ENCODE data around the gene IGSF22.

The IGSF22 gene

DNA sequence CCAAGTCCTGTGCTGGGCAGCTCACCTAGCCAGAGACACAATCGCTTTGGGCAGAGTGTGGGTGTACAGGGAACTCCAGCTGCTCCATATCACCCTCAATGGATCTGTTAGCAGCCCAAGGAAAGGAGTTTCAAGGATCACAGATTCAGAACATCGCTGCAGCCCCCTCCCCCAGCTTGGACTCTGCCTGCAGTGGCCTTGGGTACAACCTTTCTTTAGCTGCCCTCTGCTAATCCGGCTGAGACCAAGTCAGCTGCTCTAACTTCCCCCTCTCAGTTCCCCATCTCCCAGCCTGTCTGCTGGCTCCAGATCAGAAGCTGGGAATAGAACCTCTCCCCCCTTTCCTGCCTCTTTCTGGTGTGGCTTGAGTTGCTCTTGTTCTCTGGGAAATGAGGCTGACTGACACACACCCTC lies 26.1 kb downstream of the IGSF22 start:
- TF ChIP-seq POLR2AphosphoS5 (IDR thresholded peaks at IDR 0.05; ENCODE audit: low read depth, low read length) (no peak), TAF1 (IDR thresholded peaks at IDR 0.05; ENCODE audit: borderline replicate concordance, insufficient read depth, low read length) (no peak), SIN3A (IDR thresholded peaks at IDR 0.05; ENCODE audit: borderline replicate concordance, insufficient read depth, low read length) (no peak), FOXP2 (optimal IDR thresholded peaks at IDR 0.05; ENCODE audit: borderline replicate concordance, extremely low read depth, extremely low read length, insufficient read depth) (no peak)
- TF ChIP-seq, protein P1, sequence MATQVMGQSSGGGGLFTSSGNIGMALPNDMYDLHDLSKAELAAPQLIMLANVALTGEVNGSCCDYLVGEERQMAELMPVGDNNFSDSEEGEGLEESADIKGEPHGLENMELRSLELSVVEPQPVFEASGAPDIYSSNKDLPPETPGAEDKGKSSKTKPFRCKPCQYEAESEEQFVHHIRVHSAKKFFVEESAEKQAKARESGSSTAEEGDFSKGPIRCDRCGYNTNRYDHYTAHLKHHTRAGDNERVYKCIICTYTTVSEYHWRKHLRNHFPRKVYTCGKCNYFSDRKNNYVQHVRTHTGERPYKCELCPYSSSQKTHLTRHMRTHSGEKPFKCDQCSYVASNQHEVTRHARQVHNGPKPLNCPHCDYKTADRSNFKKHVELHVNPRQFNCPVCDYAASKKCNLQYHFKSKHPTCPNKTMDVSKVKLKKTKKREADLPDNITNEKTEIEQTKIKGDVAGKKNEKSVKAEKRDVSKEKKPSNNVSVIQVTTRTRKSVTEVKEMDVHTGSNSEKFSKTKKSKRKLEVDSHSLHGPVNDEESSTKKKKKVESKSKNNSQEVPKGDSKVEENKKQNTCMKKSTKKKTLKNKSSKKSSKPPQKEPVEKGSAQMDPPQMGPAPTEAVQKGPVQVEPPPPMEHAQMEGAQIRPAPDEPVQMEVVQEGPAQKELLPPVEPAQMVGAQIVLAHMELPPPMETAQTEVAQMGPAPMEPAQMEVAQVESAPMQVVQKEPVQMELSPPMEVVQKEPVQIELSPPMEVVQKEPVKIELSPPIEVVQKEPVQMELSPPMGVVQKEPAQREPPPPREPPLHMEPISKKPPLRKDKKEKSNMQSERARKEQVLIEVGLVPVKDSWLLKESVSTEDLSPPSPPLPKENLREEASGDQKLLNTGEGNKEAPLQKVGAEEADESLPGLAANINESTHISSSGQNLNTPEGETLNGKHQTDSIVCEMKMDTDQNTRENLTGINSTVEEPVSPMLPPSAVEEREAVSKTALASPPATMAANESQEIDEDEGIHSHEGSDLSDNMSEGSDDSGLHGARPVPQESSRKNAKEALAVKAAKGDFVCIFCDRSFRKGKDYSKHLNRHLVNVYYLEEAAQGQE (IDR thresholded peaks at IDR 0.05; ENCODE audit: insufficient read depth in 1 of 2, low read depth in 2 of 2, low read length in 2 of 2) = no peak

DNA sequence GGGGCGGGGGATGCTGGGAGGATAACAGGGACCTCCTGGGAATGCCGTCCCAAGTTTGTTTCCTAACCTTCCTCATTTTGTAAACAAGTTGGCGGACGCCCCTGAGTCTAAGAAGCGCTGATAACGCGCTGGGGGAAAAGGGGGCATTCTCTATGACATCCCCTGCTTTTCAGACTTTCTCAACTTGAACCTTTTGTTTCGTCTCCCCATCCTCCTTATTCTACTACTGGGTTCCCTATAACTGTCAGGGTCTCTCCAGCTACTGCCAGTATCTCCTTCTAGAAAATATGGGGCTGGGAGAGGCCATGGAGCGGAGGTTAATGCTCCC lies 26.8 kb downstream of the IGSF22 start:
- TF ChIP-seq FOXP2 (optimal IDR thresholded peaks at IDR 0.05; ENCODE audit: borderline replicate concordance, extremely low read depth, extremely low read length, insufficient read depth) = no peak
- TF ChIP-seq SIN3A (IDR thresholded peaks at IDR 0.05; ENCODE audit: borderline replicate concordance, insufficient read depth, low read length) = no peak
- TF ChIP-seq, protein P1 (IDR thresholded peaks at IDR 0.05; ENCODE audit: insufficient read depth in 1 of 2, low read depth in 2 of 2, low read length in 2 of 2) = no peak
- no peak for TF ChIP-seq TAF1 (IDR thresholded peaks at IDR 0.05; ENCODE audit: borderline replicate concordance, insufficient read depth, low read length)
- no peak for TF ChIP-seq POLR2AphosphoS5 (IDR thresholded peaks at IDR 0.05; ENCODE audit: low read depth, low read length)

DNA sequence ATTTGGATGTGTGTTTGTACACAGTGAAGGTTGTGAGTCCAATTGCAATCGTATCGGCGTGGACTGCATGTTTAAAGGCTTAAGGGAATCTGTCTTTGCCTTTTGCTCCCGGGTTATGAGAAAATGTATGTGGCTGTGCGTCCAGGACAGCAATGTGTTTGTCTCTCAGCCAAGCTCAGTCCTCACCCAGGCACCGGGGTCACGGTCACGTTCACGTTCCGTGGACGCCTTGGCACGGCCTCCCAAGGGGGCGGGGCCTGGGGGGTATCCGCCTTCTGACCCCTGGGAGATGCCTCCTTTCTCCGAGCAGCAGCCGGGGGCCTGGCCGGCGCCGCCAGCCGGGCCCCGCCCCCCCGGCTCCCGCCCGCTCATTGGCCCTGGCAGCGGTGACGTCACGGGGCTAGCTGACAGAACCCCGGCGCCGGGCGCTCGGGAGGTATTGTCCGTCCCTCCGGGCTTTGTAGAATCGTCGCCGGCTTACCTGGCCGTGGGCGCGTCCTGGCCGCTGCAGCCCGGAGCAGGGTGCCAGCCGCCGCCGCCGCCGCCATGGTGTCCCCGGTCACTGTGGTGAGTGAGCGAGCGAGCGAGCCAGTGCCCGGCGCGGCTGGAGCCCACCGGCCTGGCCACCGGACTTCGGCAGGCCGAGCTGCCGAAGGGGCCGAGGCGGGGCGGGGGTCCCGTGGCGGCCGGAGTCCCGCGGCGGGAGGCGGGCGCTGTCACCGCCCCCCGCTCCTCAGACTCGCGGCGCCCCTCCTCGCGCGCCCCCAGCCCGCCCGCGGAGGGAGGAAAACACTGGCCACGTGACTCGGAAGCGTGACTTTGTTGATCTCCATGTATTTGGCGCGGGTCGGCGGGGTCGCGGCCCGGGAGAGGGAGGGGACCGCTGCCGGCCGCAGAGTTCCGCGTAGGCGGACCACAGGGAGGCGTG lies 27.4 kb downstream of the IGSF22 start, which contains the start of gene TMEM86A:
TSS of gene TMEM86A (plus strand) at position 439 of the 928 bp plus-strand sequence. CDS start at position 547, 108 bp downstream.
- TF ChIP-seq SIN3A (IDR thresholded peaks at IDR 0.05; ENCODE audit: borderline replicate concordance, insufficient read depth, low read length) (peak; percentile 75; the same call in 1 of the 2 replicates), TAF1 (IDR thresholded peaks at IDR 0.05; ENCODE audit: borderline replicate concordance, insufficient read depth, low read length) (no peak), FOXP2 (optimal IDR thresholded peaks at IDR 0.05; ENCODE audit: borderline replicate concordance, extremely low read depth, extremely low read length, insufficient read depth) (no peak)

DNA sequence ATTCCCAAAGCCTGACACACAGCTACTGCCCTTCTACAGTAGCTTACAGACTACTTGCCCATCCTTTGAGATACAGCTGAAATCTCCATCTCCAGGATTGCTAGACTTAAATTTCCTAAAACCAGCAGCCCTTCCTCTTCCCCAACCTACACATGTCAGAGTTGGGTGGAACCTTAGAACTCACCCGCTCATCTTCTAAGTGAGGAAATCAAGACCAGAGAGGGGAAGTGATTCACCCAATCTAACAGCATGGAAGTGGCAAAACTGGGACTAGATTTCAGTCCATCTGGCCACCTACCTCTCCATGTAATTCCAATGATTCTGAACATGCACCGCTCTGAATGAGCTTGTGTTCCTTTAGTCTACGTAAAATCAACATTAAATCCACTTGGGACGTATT lies 28.4 kb downstream of the IGSF22 start:
- TF ChIP-seq TAF1 (IDR thresholded peaks at IDR 0.05; ENCODE audit: borderline replicate concordance, insufficient read depth, low read length) (no peak), POLR2AphosphoS5 (IDR thresholded peaks at IDR 0.05; ENCODE audit: low read depth, low read length) (no peak), SIN3A (IDR thresholded peaks at IDR 0.05; ENCODE audit: borderline replicate concordance, insufficient read depth, low read length) (no peak), FOXP2 (optimal IDR thresholded peaks at IDR 0.05; ENCODE audit: borderline replicate concordance, extremely low read depth, extremely low read length, insufficient read depth) (no peak)
- TF ChIP-seq, protein P1 (IDR thresholded peaks at IDR 0.05; ENCODE audit: insufficient read depth in 1 of 2, low read depth in 2 of 2, low read length in 2 of 2) = no peak

DNA sequence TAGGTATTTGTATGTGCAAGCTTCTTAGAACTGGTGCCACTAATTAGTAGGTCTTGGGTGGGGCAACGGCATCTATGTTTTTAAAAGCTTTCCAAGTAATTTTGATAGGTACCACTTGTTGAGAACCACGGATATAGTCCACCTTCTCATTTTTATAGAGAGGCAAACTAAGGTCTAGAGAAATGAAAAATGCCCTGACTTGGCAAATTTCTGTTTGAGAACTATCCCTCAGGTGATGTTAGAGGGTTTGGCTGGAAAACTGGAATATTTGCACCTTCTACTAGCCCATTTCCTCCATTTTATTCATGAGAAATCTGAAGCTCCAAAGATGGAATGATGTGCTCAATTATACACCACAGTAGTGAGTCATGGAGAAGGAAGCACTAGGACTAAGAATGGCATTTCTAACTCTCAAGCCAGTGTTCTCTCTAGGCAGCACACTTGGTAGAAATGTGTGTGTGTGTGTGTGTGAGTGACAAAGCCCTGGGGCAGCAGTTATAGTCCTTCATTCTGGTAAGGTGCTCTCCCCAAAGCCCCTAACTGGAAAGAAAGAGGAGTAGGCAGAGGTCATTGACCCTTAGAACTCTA lies 29.3 kb downstream of the IGSF22 start:
- TF ChIP-seq FOXP2 (optimal IDR thresholded peaks at IDR 0.05; ENCODE audit: borderline replicate concordance, extremely low read depth, extremely low read length, insufficient read depth) (no peak), TAF1 (IDR thresholded peaks at IDR 0.05; ENCODE audit: borderline replicate concordance, insufficient read depth, low read length) (no peak)
- TF ChIP-seq, protein P1 (IDR thresholded peaks at IDR 0.05; ENCODE audit: insufficient read depth in 1 of 2, low read depth in 2 of 2, low read length in 2 of 2) = no peak
